Inflammatory macrophage treated with lipopolysaccharide for 4 hours (primary cell): ENCODE measurements around the gene RXRB.

Experiments used
- DNase-seq: peaks from one replicate; pipeline ENCODE4 v3.0.0-alpha.2; 2020

Gene RXRB

GRCh38 chr6:33195304-33196165 is 4.9 kb downstream of the RXRB start:
- DNase-seq, result no peak

GRCh38 chr6:33194431-33194979 is 6.0 kb downstream of the RXRB start:
- DNase-seq, result no peak

GRCh38 chr6:33193619-33194018 is 6.8 kb downstream of the RXRB start:
- peak; percentile 16 for DNase-seq

- no peak for DNase-seq
Observed at GRCh38 chr6:33192671-33193602, 7.5 kb downstream of the RXRB start.

- DNase-seq, result no peak
Observed at GRCh38 chr6:33192105-33192646, 8.3 kb downstream of the RXRB start, which contains the start of gene COL11A2. Gene COL11A2 (minus strand): TSS chr6:33192467. CDS start chr6:33192240, 227 bp downstream.

- no peak for DNase-seq
Observed at GRCh38 chr6:33191383-33192104, 8.9 kb downstream of the RXRB start.

- no peak for DNase-seq
Observed at GRCh38 chr6:33190504-33191107, 9.9 kb downstream of the RXRB start.

GRCh38 chr6:33189625-33190448 is 10.6 kb downstream of the RXRB start:
- DNase-seq, result no peak

- no peak for DNase-seq
Observed at GRCh38 chr6:33189164-33189563, 11.3 kb downstream of the RXRB start.

GRCh38 chr6:33187809-33188208 is 12.7 kb downstream of the RXRB start:
- no peak for DNase-seq

- no peak for DNase-seq
Observed at GRCh38 chr6:33185654-33186187, 14.7 kb downstream of the RXRB start.

GRCh38 chr6:33185190-33185589 is 15.3 kb downstream of the RXRB start:
- no peak for DNase-seq

- peak; percentile 26 for DNase-seq
Observed at GRCh38 chr6:33183071-33183683, 17.3 kb downstream of the RXRB start.

GRCh38 chr6:33181141-33181540 is 19.3 kb downstream of the RXRB start:
- DNase-seq, result no peak

- no peak for DNase-seq
Observed at GRCh38 chr6:33178755-33179475, 21.6 kb downstream of the RXRB start.

- no peak for DNase-seq
Observed at GRCh38 chr6:33177552-33178446, 22.7 kb downstream of the RXRB start.

GRCh38 chr6:33176906-33177305 is 23.6 kb downstream of the RXRB start:
- no peak for DNase-seq

- DNase-seq, result no peak
Observed at GRCh38 chr6:33175436-33176069, 24.9 kb downstream of the RXRB start.
